GM21526 (cell line): Measurements from ENCODE around the gene ABHD6.
"Not testable (repeated sequence)": the region's sequence is repeated elsewhere in the genome, so short reads cannot be mapped to it uniquely, and the experiment has no call there.

Experiments
- ATAC-seq: cut with Tn5 transposase; IDR thresholded peaks from one replicate; pipeline ENCODE4 v1.9.1; 2021; ENCODE audit warnings: moderate library complexity; ENCODE audit not compliant: unreplicated experiment, low FRiP score

ABHD6 gene

GRCh38 chr3:58241306-58242044 lies 3.9 kb downstream of the ABHD6 start:
- ATAC-seq: no peak

GRCh38 chr3:58242340-58242739 lies 4.7 kb downstream of the ABHD6 start:
- ATAC-seq: no peak

- ATAC-seq: not testable (repeated sequence)
Observed at GRCh38 chr3:58242860-58243259, 5.3 kb downstream of the ABHD6 start.

GRCh38 chr3:58243976-58244585 lies 6.5 kb downstream of the ABHD6 start:
- ATAC-seq: no peak

DNA sequence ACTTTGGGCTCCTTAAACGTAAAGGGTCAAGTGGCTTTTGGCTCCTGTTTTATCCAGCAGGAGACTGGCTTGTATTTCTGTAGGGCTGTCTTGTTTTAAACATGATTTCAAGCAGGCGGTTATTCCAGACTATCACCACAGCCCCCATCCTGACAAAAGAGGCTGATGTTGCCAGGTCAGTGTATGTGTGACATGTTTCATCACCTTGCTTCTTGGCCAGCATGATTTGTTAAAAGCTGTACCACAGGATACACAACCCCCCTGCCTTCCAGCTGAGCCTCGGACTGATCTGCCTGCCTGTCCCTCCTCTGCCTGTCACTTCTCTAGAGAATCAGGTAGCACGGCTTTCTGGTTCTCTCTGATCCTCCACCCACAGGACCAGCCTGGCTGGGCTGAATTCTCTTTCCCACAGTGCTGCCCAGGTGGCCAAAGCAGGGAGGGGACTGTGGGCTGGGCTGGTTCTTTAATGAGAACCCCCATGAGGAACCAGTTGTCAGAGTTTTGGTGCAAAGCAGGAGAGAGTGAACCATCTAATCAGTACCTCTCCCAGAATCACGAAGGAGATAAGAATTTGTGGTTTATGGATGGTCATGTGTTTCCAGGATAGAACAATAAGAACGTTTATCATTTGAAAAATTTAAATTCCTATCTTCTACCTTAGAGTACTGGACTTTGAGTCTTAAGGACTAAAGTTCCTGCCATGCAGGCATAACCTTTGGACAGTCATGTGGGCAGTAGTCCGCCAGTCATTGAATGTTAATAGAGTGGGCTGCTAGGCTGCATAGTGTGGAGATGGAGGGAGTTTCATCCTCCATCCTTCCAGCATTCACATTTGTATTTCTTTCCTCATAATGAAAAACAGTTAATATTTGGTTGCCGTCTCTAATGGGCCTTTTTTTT lies 8.8 kb downstream of the ABHD6 start:
- ATAC-seq: no peak

- ATAC-seq: no peak
Observed at GRCh38 chr3:58249358-58250092, 11.9 kb downstream of the ABHD6 start.

DNA sequence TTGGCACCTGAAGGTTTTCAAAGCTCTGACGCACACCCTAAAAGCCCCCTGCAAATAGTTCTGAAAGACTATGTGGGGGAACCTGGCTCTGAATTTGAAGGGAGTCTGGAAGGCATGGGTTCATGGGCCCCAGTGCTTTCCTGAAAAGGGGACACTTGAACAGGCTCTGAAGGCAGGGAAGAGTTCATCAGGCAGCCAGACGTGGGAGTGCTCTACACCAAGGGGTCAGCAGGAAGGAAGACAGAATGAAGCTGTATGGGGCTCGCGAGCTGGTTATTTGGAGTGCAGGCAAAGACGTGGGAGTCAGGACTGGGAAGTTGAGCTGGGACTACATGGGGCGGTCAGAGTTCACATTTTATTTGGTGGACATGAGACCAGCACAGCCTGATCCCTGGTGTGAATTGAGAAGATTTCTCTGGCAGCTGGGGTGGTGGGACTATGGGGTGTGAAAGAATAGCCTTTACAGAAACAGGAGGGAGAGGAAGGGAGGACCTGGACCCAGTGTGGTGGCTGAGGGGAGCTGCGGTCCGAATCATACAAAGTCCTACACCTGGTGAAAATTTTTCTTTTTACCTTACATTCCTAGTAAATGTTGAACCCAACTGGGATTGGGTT lies 12.6 kb downstream of the ABHD6 start:
- no peak for ATAC-seq

DNA sequence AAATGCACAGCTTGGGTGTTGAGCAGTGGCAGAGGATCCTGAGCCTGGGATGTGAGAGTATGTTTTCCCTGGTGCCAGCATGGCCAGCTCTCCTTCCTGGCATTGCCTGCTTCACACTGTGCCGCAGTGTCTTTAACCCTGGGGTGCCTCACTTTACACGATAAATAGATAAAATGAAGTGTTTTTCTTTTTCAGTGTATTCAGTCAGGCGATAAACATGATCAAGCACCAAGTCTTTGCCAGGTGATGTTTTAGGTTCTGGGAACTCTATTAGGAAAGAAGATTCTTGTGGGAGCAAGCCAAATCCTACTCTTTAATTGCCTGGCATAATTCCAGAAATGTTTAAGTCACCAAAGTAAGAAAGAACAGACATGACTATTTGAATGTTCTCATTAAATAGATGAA lies 14.0 kb downstream of the ABHD6 start:
- ATAC-seq: no peak

GRCh38 chr3:58254144-58254543 lies 16.6 kb downstream of the ABHD6 start:
- ATAC-seq: no peak

DNA sequence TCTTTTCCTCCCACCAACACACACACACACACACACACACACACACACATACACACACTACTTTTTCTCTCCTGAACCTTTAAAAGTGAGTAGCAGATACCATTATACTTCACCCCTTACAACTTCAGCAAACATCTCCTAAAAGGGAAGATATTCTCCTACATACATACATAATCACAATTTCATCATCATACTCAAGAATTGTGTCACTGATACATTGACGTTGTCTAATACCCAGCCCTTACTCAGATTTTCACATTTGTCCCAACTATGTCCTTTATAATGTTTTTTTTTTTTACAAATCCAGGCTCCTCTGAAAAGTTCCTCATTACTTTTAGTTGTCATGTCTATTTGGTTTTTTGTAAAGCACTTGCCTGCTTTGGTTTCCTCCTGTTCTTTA lies 18.5 kb downstream of the ABHD6 start:
- ATAC-seq: no peak

DNA sequence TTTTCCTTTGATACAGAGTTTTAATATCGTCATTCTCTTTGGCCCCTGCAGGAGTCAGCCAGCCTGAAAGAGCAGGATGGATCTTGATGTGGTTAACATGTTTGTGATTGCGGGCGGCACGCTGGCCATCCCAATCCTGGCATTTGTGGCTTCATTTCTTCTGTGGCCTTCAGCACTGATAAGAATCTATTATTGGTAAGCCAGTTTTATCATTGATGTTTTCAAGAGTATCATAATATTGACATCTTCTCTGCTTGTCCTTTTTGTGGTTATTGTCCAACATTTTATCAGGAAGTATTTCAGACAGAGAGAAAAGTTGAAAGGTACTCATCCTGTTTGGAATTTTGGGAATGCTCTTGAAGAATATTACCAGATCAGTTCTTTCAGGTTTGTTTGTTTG lies 18.9 kb downstream of the ABHD6 start:
- no peak for ATAC-seq

DNA sequence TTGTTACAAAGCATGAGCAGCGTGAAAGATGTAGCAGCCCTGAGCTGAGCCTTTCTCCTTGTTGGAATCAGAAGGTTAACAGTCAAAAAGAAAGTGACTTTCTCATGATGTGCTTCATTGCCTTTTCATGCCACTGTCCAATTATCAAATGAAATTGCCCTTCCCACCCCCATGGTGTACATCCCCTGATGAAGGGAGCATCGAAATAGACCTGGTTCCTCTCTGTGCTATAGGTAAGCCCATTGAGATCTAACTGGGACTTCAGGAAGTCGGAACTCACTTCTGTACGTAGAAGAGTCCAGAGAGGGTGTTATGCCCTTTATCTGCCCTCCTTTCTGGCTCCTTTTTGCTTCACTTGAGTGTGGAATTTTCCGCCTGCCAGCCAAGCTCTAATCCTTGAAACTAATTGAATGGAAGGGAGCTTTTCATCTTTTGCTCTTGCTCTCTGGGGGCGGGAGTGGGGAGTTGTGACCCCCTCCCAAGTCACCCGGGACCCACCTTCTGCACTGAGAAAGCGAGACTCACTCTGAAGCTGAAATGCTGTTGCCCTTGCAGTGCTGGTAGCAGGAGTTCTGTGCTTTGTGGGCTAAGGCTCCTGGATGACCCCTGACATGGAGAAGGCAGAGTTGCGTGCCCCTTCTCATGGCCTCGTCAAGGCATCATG lies 20.9 kb downstream of the ABHD6 start:
- no peak for ATAC-seq

DNA sequence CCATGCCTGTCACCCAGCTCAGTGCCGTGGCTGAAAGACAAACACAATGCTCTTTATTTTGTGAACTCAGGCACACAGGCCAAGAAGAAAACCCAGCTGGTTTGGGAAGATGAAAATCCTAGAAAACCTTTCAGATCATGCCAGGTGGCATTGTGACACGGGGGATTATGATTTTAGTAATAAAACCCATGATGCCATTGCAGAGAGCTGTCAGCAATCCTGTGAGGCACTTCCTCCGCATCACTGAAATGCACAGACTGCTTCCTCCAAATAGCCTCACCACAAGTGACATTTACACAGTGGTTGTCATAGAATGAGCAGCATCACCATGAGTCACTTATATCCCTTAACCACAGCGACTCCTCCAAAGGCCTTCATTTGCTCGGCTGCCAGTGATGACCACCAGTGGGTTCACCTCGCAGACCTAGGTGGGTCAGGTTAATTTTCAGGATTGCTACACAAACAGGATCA lies 22.7 kb downstream of the ABHD6 start:
- no peak for ATAC-seq

DNA sequence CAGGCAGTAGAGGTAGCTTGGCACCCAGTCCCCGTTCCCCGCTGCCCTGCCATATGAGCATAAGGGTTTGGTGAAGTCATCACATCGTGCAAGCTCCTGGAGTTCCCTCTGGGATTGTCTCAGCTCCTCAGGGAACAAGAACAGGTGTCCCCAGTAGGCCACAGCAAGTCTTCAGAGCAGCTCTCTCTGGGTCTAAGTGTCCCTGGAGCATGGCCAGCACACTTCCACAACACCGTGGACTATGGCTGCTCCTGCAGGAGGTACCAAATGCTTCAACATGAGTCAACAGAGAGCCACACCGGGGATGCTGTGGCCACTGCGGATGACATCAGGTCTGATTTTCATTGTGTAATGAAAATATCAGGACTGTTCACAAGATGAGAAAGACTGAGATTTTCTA lies 23.1 kb downstream of the ABHD6 start:
- ATAC-seq: no peak

- no peak for ATAC-seq
Observed at GRCh38 chr3:58261954-58262666, 24.5 kb downstream of the ABHD6 start.

GRCh38 chr3:58266577-58266976 lies 29.0 kb downstream of the ABHD6 start:
- no peak for ATAC-seq

DNA sequence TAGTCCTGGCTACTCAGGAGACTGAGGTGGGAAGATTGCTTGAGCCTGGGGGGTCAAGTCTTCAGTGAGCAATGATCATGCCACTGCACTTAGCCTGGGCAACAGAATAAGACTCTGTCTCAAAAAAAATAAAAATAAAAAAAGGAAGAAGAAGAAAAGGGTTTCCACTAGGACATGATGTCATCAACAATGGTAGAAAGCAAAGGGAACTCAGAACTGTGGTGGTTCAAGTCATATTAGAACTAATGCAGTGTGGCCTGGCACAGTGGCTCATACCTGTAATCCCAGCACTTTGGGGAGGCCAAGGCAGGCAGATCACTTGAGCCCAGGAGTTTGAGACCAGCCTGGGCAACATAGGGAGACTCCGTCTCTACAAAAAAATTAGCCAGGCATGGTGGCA lies 30.0 kb downstream of the ABHD6 start:
- ATAC-seq: not testable (repeated sequence)

- ATAC-seq: no peak
Observed at GRCh38 chr3:58269356-58269755, 31.8 kb downstream of the ABHD6 start.

GRCh38 chr3:58270485-58270884 lies 32.9 kb downstream of the ABHD6 start:
- no peak for ATAC-seq
